Femur (tissue), 1 donor: ENCODE data around the gene MAU2.
"Not testable (repeated sequence)": the region's sequence is repeated elsewhere in the genome, so short reads cannot be mapped to it uniquely, and the experiment has no call there.

ENCODE experiments used
- DNase-seq: peaks from one replicate; pipeline ENCODE4 v3.0.0-alpha.2; 2017

Gene MAU2

DNA sequence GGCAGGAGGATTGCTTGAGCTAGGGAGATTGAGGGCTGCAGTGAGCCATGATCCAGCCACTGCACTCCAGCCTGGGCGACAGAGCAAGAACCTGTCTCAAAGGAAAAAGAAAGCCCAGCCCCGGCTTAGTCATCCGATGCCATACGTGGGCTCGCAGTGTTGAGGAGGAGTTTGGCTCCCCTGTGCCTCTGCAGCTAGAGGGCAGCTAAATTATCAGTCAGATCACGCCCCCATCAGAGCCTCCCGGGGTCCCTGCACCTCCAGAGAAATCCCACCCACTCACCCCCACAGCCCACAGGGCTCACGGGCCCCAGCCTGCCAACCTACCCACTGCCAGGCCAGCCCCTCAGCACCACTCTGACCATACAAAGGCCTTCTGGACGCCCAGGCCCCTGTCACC lies 27.6 kb downstream of the MAU2 start:
- DNase-seq: no peak

DNA sequence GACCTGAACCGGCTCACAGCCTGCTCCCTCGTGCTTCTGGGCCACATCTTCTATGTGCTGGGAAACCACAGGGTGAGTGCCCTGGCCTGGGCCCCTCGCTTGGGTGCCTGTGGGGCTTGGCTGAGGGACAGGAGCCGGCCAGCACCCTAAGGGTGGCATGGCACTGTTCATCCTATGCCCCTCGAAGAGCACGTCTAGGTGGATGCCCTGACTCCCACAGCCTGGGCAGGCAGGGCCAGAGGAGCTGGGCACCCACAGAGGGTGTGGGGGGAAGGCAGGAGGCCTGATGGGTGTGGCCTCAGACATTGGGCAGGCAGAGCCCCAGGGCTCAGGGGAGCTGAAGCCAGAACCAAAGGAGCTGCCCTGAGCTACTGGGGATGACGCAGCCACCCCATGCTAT lies 28.7 kb downstream of the MAU2 start:
- DNase-seq: no peak

DNA sequence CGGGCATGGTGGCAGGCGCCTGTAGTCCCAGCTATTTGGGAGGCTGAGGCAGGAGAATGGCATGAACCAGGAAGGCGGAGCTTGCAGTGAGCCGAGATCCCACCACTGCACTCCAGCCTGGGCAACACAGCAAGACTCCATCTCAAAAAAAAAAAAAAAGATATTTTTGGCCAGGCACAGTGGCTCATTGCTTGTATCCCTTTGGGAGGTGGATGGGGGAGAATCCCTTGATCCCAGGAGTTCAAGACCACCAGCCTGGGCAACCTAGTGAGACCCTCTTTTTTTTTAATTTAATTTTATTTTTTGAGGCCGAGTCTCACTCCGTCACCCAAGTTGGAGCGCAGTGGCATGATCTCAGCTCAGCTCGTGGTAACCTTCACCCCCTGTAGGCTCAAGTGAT lies 30.1 kb downstream of the MAU2 start:
- not testable (repeated sequence) for DNase-seq

DNA sequence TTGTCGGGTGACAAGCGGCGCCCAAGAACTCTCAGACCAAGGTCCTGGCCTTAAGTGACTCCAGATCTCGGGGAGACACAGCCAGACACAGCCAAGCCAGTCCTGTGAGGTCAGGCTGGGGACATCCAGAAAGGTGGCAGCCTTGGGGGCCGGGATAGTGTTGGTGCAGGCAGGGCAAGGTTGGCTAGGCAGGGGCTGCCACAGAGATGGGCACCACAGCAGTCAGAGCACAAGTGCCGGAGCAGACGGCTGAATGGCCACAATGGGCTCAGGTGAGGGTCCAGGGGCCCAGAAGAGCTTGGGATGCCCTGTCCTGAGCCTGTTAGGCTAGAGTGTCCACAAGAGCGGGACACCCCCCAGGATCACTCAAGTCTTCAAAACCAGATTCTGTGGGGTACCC lies 32.2 kb downstream of the MAU2 start:
- no peak for DNase-seq

DNA sequence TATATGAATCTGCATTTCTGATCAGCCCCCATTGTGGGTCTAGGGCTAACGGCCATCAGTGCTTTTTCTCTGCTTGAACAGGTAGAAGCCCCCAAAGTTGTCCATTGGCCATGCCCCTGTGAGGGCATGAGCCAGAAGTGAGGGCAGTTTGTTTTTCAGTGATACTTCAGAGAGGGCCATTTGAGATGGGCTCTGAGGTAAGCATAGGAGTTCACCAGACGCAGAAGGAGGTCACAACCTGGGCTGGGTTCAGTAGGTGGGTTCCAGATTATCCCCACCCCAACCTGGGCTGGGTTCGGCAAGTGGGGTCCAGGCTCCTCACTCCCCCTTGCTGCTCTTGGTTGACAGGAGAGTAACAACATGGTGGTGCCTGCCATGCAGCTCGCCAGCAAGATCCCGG lies 33.4 kb downstream of the MAU2 start:
- no peak for DNase-seq

DNA sequence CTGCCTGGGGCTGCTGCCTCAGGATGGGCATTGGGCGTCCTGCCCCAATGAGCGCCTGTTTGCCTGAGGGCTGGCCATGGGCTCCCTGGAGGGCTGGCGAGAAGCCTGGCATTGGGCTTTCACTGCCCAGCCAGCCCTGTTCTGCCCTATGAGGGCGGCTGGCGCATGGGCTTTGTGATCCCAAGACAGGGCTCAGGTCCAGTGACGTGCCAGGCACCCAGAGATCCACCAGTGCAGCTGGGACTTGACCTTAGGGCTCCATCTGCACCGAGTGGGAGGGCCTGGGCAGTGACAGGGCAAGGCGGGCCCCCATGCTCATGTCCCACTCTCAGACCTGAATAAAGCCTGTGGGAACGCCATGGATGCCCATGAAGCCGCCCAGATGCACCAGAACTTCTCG lies 34.3 kb downstream of the MAU2 start:
- DNase-seq: no peak

DNA sequence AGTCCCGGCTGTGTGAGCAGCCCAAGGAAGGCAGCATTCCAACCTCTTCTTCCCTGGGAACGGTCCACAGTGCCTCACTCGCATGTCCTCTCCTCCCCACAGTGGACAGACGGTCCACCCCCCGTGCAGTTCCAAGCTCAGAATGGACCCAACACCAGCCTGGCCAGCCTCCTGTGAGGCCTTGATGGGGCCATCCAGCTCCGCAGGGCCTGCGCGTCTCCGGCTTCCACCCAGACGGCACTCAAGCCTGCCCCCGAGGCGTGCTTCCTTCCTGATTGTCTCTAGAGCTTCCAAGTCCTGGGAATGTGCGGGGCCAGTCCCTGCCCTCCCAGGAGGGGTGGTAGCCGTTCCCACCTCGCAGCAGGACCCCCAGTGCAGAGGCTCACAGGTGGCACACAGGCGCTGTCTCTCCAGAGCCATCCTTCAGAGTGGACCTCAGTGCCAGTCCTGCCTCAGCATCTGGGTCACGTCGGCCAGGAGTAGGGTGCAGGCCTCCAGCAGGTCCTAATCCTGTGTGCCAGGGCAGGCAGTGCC lies 35.0 kb downstream of the MAU2 start:
- DNase-seq: no peak

DNA sequence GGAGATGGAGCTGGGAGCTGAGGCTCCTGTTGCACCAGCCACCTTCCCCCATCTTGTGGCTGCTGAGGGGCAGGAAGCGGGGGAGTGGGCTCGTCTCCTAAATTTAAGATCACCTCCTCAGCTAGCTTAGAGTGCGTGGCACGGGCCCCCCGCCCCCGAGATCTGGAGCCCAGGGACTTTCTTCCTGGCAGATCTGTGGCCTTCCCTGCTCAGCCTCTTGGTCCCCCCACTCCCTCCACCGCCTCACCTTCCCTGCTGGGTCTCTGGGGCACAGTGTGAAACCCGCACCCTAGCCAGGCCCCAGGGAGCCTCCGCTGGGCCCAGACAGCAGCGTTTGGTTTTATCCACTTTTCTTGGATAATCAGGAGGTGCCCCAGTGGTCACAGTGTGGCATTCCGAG lies 35.9 kb downstream of the MAU2 start:
- DNase-seq: no peak

DNA sequence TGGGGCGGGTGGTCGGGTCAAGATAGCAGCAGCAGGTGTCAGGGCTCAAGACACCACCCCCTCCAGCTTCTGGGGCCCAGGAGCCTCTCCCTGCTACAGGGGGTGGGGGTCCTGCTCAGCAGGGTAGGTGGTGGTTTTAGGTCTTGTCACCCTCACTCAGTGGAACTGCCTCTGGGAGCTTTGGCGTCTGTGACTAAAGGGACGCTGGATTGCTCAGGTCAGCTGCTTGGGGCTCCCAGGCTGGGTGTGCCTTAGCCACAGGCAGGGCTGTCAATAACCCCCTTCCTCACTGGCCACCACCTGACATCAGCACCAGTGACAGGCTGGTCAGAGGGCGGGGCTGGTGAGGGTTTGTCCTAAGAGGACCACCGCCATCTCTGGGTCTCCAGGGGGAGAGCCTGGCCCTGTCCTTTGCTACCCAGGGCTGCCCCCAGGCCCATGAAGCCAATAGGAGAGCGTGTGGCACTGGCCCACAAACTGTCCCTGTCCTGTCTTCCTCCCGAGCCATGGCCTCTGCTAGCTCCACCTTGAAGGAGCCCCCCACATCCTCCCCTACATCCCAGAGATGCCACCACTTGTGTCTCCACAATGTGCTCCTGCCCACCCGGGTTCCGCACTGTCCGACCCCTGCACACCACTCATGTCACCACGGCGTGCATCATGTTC lies 36.4 kb downstream of the MAU2 start:
- DNase-seq: no peak

DNA sequence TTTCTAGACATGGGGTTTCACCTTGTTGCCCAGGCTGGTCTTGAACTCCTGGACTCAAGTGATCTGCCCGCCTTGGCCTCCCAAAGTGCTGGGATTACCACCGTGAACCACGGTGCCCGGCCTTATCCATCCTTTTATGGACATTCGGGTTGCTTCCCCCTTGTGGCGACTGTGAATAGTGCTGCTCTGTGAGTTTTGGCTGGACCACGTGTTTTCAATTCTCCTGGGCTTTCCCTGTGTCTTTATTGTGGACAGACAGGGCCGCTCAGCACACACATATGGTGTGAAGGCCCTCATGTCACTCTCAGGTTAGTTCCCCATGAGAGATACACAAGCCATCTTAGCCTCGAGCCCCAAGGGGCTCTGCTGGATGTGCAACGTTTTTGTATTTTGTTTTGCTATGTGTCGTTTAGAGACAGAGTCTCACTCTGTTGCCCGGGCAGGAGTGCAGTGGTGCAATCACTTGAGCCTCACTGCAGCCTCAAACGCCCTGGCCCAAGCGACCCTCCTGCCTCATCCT lies 40.5 kb downstream of the MAU2 start:
- DNase-seq: peak; percentile 85

DNA sequence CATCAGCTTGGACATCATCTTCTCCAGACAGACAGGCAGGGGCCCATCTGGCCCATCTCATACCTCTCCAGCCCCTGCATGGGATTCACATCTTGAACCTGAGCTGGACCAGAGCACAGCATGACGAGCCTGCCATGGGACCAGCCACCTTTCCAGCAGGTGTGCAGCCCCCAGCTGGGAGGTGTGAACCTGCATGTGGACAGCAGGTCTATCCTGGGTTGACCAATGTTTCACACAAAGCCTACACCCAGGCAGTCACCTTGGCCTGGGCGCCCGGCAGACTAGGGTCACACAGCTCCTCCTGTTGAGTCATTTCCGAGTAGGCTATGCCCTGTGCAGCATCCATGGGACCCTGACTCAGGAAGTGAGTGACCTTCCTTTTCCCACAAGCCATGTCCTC lies 41.4 kb downstream of the MAU2 start:
- no peak for DNase-seq

DNA sequence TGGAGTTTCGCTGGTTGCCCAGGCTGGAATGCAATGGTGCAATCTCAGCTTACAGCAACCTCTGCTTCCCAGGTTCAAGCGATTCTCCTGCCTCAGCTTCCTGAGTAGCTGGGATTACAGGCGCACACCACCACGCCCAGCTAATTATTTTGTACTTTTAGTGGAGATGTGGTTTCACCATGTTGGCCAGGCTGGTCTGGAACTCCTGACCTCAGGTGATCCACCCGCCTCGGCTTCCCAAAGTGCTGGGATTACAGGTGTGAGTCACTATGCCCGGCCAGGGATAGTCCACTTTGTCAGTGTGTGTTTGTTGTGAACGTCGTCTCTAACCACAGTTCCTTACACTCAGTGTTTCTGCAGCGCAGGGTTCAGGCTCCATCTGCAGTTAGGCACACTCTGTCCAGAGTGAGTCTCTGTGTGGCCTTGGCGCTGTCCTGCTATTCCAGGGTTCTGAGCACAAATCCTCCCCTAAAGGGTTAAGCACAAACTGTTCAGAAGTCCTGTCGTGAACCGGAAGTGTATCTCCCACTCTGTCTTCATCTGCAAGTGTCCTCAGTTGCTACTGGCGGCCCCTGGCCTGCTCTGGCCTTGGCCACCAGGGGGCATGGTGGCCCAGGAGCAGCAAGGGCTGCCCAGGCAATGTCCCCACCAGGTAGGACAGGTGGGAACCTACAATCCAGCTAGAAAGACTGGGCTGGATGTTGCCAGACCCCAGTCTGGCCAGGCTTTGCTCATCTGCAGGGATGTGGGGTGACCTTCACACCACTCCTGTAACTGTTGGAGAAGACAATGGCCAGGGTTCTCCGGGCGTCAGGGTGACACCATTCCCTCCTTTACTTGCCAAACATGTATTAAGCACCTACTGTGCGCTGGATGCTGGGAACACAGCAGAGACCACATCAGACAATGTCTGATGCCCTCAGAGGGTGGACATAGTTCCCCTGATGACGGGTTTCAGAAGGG lies 46.1 kb downstream of the MAU2 start:
- peak; percentile 64 for DNase-seq

DNA sequence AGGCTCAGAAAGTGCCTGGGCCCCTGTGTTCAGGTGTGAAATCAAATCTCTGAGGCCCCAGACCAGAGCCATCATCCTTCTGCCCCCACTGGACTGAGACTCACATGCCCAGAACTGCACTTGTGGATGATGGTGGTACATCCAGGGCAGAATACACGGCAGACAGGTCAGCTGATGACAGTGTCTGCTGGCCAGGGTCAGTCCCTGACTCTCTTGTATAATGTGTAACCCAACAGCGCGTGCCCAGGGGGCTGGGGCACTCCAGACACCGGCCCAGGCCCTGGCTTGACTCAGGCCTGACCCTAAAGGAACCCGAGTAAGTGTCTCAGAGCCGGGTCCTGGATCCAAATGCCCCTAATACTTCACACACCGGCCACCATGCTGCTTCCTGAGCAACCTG lies 47.5 kb downstream of the MAU2 start:
- DNase-seq: no peak

DNA sequence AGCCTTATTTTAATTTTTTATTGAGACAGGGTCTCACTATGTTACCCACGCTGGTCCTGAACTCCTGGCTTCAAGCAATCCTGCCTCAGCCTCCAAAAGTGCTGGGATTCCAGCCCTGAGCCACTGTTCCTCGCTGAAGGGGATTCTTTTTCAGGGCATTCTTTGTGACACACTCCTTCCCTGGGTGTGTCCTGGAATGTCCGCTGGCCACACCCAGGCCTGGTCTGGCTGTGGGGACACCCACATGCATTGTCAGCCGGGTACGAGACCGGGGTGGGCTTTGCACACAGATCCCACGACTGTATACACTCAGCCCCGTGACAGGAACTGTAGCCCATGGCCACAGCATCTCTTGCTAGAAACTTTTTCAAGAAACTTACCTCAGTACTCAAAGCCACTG lies 50.4 kb downstream of the MAU2 start:
- DNase-seq: no peak

DNA sequence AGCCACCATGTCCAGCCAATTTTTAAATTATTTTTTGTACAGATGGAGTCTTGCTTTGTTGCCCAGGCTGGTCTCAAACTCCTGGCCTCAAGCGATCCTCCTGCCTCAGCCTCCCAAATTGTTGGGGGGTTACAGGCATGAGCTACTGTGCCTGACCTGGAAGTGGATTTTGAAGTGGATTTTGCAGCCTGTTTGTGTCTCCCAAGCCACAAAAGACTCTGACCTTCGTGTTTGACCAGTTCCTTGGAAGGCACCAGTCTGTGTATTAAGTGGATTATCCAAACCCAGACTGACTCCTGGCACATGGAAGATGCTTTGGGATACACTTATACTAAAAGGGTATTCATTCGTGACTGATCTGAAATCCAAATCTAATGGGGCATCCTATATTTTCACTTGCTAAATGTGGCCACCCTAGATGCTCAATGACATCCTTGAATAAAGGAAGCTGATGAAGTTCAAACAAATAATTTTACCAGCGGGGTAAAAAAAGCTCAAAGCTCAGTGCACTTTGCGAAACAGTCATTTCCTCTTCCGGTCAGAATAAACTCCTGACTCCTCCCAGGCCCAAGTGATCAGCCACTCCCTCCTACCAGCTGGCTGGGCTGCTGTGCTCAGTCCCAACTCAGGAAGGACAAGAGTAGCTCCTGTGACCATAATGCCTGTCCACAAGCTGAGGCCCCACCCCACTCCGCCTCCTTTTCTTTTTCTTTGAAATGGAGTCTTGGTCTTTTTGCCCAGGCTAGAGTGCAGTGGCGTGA lies 52.2 kb downstream of the MAU2 start:
- peak; percentile 52 for DNase-seq

DNA sequence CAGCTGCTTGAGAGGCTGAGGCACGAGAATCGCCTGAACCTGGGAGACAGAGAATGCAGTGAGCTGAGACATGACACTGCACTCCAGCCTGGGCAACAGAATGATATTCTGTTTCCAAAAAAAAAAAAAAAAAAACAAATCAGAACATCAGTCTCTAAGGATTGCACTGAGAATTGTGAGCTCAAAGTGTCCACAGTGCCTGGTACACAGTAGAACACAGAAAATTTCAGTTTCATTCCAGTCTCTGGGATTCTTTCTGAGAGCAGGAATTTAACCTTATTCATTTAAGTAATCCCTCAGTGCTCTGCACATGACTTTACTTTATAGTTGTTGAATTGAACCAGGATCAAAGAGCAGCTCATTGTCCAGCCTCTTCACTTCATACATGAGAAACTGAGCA lies 58.9 kb downstream of the MAU2 start:
- DNase-seq: no peak

DNA sequence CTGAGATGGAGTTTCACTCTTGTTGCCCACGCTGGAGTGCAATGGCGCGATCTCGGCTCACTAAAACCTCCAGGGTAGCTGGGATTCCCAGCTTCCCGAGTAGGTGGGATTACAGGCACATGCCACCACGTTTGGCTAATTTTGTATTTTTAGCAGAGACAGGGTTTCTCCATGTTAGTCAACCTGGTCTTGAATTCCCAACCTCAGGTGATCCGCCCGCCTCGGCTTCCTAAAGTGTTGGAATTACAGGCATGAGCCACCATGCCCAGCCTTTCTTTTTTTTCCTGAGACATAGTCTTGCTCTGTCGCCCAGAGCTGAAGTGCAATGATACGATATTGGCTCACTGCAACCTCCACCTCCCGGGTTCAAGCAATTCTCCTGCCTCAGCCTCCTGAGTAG lies 59.7 kb downstream of the MAU2 start:
- DNase-seq: not testable (repeated sequence)

DNA sequence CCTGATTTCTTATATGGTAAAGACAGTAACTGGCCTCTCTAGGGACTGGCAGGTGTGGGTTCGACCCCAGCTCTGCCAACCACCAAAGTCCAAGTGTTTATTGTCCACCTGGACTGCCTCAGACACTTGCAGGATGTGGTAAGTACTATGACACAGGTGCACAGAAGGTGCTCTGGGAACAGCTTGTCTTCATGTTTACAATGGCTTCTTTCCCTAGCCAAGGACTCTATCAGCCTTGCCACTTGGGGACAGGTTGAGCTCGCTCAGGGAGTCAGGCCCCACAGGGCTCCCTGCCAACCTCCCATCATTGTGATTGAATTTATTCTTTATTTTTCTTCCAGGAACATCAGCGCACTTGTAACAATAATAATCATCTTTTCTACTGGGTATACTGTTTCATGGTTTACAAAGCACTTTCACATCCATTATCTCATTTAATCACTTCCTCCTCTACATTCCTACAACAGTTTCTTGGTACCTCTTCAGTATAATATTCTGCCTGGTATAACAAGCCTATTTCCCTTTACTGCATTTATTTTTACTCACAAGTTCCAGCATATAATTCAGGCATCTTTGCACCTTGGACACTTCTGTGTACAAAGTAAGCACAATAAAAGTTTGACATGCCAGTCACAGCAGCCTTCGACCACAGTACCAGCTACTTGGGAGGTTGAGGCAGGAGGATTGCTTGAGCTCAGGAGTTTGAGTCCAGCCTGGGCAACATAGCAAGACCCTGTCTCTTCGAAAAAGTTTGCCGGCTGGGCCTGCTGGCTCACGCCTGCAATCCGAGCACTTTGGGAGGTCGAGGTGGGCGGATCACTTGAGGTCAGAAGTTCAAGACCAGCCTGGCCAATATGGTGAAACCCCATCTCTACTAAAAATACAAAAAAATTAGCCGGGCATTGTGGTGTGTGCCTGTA lies 60.6 kb downstream of the MAU2 start:
- DNase-seq: no peak

DNA sequence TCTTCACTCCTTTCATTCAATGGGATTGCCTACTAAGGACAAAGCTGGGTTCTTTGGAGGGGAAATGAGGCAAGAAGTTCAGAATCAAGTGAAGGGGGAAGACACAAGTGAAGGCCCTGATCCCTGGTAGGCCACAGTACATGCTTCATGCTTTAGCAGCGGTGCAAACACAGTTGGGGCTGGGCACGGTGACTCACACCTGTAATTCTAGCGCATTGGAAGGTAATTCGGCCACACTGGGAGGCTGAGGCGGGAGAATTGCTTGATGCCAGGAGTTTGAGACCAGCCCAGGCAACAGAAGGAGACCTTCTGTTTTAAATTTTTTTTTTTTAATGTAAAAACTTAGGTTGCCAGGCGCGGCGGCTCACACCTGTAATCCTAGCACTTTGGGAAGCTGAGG lies 61.5 kb downstream of the MAU2 start:
- no peak for DNase-seq

DNA sequence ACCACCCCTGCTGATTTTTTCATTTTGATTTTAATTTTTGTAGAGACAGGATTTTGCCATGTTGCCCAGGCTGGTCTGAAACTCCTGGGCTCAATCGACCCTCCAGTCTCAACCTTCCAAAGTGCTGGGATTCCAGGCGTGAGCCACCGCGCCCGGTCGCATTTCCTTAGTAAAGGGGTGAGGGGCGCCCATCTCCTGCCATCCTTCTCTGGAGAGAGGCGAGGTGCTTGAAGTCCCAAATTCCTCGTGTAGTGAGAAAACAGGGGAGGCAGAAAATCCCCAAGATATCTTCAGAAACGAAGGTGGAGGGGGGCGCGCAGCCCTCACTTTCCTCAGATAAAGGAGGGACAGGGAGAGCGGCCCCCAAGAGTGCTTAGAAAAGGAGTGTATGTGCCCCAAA lies 63.9 kb downstream of the MAU2 start:
- DNase-seq: no peak

DNA sequence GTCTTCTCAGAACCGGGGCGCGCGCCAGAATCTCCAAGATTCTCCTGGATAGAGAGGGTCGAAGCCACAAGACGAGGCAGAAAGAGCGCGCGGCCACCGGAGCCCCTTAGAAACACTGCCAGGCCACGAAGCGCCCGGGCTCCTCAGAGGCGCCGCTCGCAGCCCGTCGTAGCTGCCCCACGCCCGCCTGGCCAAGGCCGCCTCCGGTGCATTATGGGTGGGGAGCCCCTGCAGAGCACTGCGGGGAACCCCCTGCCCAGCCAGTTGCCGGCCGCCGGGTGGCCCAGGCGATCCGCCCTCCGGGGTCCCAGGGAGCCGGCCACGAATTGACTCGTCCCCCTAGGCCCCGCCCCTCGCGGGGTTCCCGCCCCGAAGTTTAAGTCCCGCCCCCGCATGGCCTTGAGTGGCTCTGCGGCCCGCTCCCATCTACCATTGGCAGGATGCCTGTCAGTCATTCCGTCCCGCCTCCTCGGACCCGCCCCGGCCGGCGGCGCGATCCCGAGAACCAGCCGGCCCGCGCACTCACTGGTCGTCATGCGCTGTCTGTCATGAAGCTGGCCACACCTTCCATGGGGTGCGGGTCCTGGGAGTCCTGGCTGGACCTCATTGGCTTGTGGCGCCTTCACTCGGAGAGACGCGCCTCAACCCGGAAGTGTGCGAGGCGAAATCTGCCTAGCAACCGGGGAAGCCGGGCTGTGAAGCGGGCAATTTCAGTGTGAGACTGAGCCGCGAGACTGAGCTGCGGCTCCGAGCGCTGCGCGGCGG lies 64.7 kb downstream of the MAU2 start:
- peak; percentile 100 for DNase-seq
